ENCODE data around the gene PTMS.

Gene PTMS

GRCh38 chr12:6791931-6792520 lies 25.9 kb downstream of the PTMS start:
- no peak for DNase-seq

- DNase-seq = no peak
These were observed 26.5 kb downstream of the PTMS start for GRCh38 chr12:6792522-6793201.

- DNase-seq = no peak
These were observed 28.9 kb downstream of the PTMS start for GRCh38 chr12:6795088-6795487.

- DNase-seq = no peak
These were observed 30.4 kb downstream of the PTMS start for GRCh38 chr12:6796576-6796975.

GRCh38 chr12:6799147-6799546 lies 33.0 kb downstream of the PTMS start:
- no peak for DNase-seq

GRCh38 chr12:6807170-6807569 lies 41.0 kb downstream of the PTMS start:
- DNase-seq = no peak

GRCh38 chr12:6809056-6809455 lies 42.9 kb downstream of the PTMS start:
- no peak for DNase-seq

- no peak for DNase-seq
These were observed 44.6 kb downstream of the PTMS start for GRCh38 chr12:6810758-6811157.

GRCh38 chr12:6813363-6813762 lies 47.2 kb downstream of the PTMS start:
- DNase-seq = no peak

- DNase-seq = no peak
These were observed 50.4 kb downstream of the PTMS start for GRCh38 chr12:6816598-6816997.

- DNase-seq = no peak
These were observed 50.9 kb downstream of the PTMS start for GRCh38 chr12:6817098-6817497.

GRCh38 chr12:6817662-6818157 lies 51.5 kb downstream of the PTMS start:
- DNase-seq = no peak

- no peak for DNase-seq
These were observed 52.1 kb downstream of the PTMS start for GRCh38 chr12:6818222-6818621.

GRCh38 chr12:6818645-6819044 lies 52.5 kb downstream of the PTMS start:
- no peak for DNase-seq

- no peak for DNase-seq
These were observed 53.2 kb downstream of the PTMS start for GRCh38 chr12:6819106-6820030.

- DNase-seq = no peak
These were observed 54.0 kb downstream of the PTMS start for GRCh38 chr12:6820166-6820565.

Data from NCI-H2081 treated with DMSO at 0.1 percent for 48 hours (cell line).